ENCODE results near the gene GPAT2. TPM values are rescaled to one million over a fixed set of nuclear protein-coding genes. Genes with fewer than 3 reads are reported as not detected.
"Not testable (repeated sequence)": the region's sequence is repeated elsewhere in the genome, so short reads cannot be mapped to it uniquely, and the experiment has no call there.

Gene GPAT2
- total RNA-seq: 1.6 TPM

- DNase-seq: not testable (repeated sequence)
Measured at GRCh38 chr2:96034792-96035191, at the start of gene GPAT2. TSS of gene GPAT2 (minus strand) at chr2:96034916. CDS start at chr2:96032359, 2,557 bp downstream.

GRCh38 chr2:96083989-96084857, 49.5 kb upstream of the GPAT2 start:
- no peak for DNase-seq

GRCh38 chr2:96083064-96083939, 48.6 kb upstream of the GPAT2 start:
- DNase-seq: no peak

- no peak for DNase-seq
Measured at GRCh38 chr2:96082211-96083063, 47.7 kb upstream of the GPAT2 start.

GRCh38 chr2:96081042-96081441, 46.3 kb upstream of the GPAT2 start:
- no peak for DNase-seq

- no peak for DNase-seq
Measured at GRCh38 chr2:96075199-96075771, 40.6 kb upstream of the GPAT2 start.

GRCh38 chr2:96074156-96074555, 39.4 kb upstream of the GPAT2 start:
- no peak for DNase-seq

GRCh38 chr2:96073170-96073775, 38.6 kb upstream of the GPAT2 start:
- DNase-seq: no peak

- no peak for DNase-seq
Measured at GRCh38 chr2:96072746-96073145, 38.0 kb upstream of the GPAT2 start.

- DNase-seq: not testable (repeated sequence)
Measured at GRCh38 chr2:96071977-96072491, 37.3 kb upstream of the GPAT2 start.

GRCh38 chr2:96071087-96071976, 36.6 kb upstream of the GPAT2 start:
- not testable (repeated sequence) for DNase-seq

GRCh38 chr2:96070351-96070750, 35.6 kb upstream of the GPAT2 start:
- not testable (repeated sequence) for DNase-seq

- not testable (repeated sequence) for DNase-seq
Measured at GRCh38 chr2:96069878-96070277, 35.2 kb upstream of the GPAT2 start.

- not testable (repeated sequence) for DNase-seq
Measured at GRCh38 chr2:96067902-96068581, 33.3 kb upstream of the GPAT2 start.

- DNase-seq: not testable (repeated sequence)
Measured at GRCh38 chr2:96067098-96067660, 32.5 kb upstream of the GPAT2 start.

GRCh38 chr2:96066511-96066910, 31.8 kb upstream of the GPAT2 start:
- not testable (repeated sequence) for DNase-seq

- not testable (repeated sequence) for DNase-seq
Measured at GRCh38 chr2:96065954-96066353, 31.2 kb upstream of the GPAT2 start.

- no peak for DNase-seq
Measured at GRCh38 chr2:96065381-96065930, 30.7 kb upstream of the GPAT2 start.

- not testable (repeated sequence) for DNase-seq
Measured at GRCh38 chr2:96064760-96065159, 30.0 kb upstream of the GPAT2 start.

All from occipital lobe (tissue), 2 donors.